T-helper 22 cell (primary cell): ENCODE data around the gene PFN1.
"Not testable (repeated sequence)": the region's sequence is repeated elsewhere in the genome, so short reads cannot be mapped to it uniquely, and the experiment has no call there.

ENCODE experiments used
- DNase-seq: peaks from one replicate; pipeline ENCODE4 v3.0.0-alpha.2; 2020; ENCODE audit warnings: low read depth

The PFN1 gene

DNA sequence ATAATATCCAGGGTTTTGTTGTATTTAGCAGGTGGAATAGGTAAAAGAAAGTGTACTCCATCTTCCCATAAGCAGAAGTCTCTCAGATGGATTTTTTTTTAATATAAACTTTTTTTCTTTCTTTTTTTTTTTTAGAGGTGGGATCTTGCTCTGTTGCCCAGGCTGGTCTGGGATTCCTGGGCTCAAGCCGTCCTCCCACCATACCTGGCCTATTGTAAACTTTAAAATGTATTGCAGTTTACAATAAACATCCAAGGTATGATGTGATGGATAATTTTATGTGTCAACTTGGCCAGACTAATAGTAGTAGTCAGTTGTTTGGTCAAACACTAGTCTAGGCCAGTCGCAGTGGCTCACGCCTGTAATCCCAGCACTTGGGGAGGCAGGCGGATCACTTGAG lies 27.0 kb downstream of the PFN1 start:
- no peak for DNase-seq

DNA sequence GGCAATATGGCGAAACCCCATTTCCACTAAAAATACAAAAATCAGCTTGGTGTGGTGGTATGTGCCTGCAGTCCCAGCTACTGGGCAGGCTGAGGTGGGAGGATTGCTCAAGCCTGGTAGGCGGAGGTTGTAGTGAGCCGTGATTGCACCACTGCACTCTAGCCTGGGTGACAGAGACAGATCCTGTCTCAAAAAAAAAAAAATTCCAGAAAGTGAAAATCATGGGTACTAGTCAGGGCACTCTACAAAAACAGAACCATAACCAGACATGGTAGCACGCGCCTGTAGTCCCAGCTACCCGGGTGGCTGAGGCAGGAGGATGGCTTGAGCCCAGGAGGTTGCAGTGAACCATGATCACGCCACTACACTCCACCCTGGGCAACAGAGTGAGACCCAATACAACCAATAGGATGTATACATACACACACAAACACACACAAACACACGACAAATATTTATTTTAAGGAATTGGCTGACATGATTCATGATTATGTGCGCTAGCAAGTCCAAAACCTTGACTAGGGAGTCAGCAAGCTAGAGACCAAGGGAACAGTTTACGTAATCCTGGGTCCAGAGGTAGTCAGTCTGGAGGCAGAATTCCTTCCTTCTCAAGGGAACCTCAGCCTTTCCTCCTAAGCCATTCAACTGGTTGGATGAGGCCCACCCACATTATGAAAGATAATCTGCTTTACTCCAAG lies 27.8 kb downstream of the PFN1 start:
- DNase-seq = no peak

- DNase-seq = no peak
Observed at GRCh38 chr17:4919511-4920047, 28.8 kb downstream of the PFN1 start.

GRCh38 chr17:4914551-4914950 lies 33.8 kb downstream of the PFN1 start:
- DNase-seq = not testable (repeated sequence)

DNA sequence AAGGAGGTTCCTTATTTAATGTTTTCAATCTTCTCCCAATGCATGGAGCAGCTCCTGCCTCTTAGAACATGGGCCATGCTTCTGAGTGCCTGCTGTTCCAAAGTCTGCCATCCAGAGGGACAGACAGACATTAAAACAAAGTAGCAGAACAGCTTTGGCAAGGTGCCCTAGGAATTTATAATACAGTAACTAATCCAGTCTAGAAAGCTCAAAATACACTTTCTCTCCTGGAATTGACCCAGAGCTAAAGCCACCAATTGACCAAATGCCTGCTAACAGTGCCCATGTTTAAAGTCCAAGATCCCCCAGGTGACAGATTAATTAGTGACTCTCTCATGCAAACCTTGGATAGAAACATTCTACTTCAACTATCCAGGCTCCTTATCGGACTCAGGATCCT lies 34.3 kb downstream of the PFN1 start:
- DNase-seq = no peak

- DNase-seq = peak; percentile 41
Observed at GRCh38 chr17:4908711-4909496, 39.4 kb downstream of the PFN1 start.

- DNase-seq = no peak
Observed at GRCh38 chr17:4908301-4908700, 40.0 kb downstream of the PFN1 start.

- not testable (repeated sequence) for DNase-seq
Observed at GRCh38 chr17:4906642-4907041, 41.7 kb downstream of the PFN1 start.

DNA sequence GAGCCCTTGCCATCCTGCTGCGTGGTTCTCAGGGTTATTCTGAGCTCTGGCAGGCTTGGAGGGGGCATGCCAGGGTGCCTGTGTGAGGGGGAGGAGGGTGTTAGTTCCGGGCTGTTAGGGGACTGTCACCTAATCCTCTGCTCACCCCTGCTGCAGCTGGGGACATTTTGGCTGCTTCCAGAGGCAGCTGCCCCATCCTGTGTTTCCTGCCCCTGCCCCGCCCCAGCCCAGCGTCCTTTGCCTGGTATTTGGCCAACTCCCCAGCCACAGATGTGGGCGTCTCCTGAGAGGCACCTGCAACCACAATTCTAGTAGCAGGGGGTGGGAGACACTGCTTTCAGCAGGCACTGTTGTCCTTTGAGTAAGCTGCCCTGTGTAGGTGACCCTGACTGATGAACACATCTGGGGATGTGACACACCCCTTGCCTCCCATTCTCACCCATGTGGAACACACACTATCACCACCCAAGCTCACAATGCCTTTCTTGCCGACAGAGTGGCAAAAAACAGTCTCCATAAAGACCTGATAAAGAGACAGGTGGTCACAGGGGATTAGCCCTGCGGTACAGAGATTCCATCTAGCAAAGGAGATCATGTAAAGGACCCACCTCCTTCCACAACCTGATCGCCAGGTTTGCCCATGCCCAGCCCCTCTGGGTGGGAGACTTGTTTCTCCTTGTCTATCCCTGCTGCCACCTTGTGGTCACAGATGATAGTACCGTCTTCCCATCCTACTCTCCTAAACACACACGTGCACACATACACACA lies 45.1 kb downstream of the PFN1 start, which contains the start of gene CHRNE:
TSS of gene CHRNE (minus strand) at position 48 of the 768 bp plus-strand sequence. CDS start at position 13, 35 bp downstream.
- DNase-seq = peak; percentile 59

- DNase-seq = no peak
Observed at GRCh38 chr17:4902540-4902939, 45.8 kb downstream of the PFN1 start.

DNA sequence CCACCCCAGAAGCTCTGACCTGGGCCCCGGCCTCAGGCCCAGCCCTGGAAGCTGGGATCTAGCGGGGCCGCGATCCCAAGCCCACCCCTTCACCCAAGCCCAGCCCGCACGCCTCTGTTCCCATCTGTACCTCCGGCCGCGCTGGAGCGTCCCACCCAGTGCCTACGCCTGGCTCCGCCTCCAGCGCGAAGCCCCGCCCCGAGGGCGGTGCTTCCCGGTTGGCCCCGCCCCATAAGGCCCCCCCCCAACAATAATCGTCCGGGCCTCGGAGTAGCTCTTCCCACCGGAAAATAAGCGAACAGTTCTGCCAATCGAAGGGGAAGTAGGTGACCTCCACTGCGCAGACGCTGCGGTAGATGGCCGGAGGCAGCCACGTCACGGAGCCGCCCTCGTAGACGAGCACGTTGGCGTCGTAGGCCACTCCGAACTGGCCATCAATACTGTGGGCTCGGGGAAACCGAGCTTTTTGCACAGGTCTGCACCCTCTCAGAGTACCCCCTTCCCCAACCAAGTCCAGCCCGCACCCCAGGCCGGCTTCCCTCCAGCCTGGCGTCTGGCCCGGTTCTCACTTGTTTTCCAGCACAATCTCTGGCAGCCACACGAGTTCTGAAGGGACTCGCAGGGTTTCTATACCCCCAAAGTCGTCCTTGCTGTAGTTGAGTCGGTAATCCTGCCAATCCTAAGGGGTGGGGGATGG lies 46.5 kb downstream of the PFN1 start:
- DNase-seq = no peak

GRCh38 chr17:4901108-4901647 lies 47.2 kb downstream of the PFN1 start:
- no peak for DNase-seq

- DNase-seq = peak; percentile 59
Observed at GRCh38 chr17:4900231-4901107, 47.9 kb downstream of the PFN1 start.

- peak; percentile 94 for DNase-seq
Observed at GRCh38 chr17:4899341-4900230, 48.7 kb downstream of the PFN1 start, which contains the start of gene C17orf107. TSS of gene C17orf107 (plus strand) at chr17:4899536. CDS start at chr17:4899763, 227 bp downstream.

DNA sequence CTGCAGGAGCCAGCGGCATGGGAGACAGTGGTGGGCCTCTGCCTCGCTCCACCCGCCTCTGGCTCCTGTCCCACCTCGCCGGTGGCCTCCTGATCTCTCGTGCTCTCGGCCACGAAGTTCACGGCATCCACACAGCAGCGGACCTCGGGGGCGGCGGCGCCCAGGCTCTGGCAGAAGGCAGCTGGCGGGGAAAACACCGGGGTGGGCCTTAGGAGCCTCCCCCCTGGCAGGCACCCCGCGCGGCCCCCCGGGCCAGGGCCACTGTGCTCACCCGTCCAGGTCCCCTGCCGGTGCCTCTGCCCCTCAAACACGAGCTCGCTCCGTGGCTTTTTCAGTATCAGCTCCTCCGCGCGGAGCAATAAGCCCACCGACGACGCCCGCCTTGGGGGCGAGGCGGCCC lies 49.4 kb downstream of the PFN1 start:
- peak; percentile 18 for DNase-seq

DNA sequence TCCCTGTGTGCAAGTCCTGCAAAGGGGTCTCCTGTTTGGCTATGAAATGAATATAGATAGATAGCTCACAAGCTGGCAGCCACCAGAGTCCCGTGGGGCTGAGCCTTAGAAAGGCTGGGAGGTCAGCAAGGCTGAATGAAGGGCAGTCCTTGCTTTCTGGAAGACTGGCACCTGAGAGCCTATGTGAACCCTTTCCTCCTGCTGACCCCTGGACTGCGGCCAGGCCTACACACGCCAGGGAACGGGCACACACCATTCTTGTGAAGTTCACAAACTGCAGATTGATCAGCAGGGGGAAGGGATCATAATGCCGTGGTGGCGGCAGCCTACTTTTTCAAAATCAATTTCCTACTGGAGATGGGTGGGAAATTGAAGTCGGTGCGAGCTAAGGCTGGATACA lies 50.0 kb downstream of the PFN1 start:
- DNase-seq = no peak

GRCh38 chr17:4897785-4898184 lies 50.5 kb downstream of the PFN1 start:
- no peak for DNase-seq

GRCh38 chr17:4897198-4897687 lies 51.1 kb downstream of the PFN1 start:
- DNase-seq = no peak
